ENCODE results near the gene MTHFD1L.

The MTHFD1L gene

GRCh38 chr6:151069641-151070040, 204.1 kb downstream of the MTHFD1L start:
- TF ChIP-seq CTCF (IDR thresholded peaks at IDR 0.05; ENCODE audit: poor library complexity, severe bottlenecking): no peak
- H3K27me3 ChIP-seq (ENCODE audit: insufficient read depth, poor library complexity, severe bottlenecking): no peaks in the 10 kb centered on the region
- H3K36me3 ChIP-seq (ENCODE audit: low read depth): peaks cover 11% of the 10 kb centered on the region; the same call in 1 of the 2 replicates
- ATAC-seq (ENCODE audit: low read depth) (no peak), DNase-seq (ENCODE audit: low spot score) (no peak)
- H3K4me3 ChIP-seq (ENCODE audit: severe bottlenecking): no peak overlapping the region
- H3K27ac ChIP-seq (ENCODE audit: poor library complexity, severe bottlenecking): peak overlapping the region; percentile 94
- peaks cover 2% of the 10 kb centered on the region for H3K9me3 ChIP-seq (ENCODE audit: severe bottlenecking)
- H3K4me1 ChIP-seq (ENCODE audit: insufficient read depth, poor library complexity, severe bottlenecking): peaks cover 23% of the 10 kb centered on the region

GRCh38 chr6:151070631-151071051, 205.1 kb downstream of the MTHFD1L start:
- ATAC-seq (ENCODE audit: low read depth): no peak
- peaks cover 28% of the 10 kb centered on the region for H3K4me1 ChIP-seq (ENCODE audit: insufficient read depth, poor library complexity, severe bottlenecking)
- H3K27ac ChIP-seq (ENCODE audit: poor library complexity, severe bottlenecking): no peak overlapping the region
- DNase-seq (ENCODE audit: low spot score): no peak
- peaks cover 17% of the 10 kb centered on the region; the same call in 1 of the 2 replicates for H3K36me3 ChIP-seq (ENCODE audit: low read depth)
- H3K4me3 ChIP-seq (ENCODE audit: severe bottlenecking): no peak overlapping the region
- no peak for TF ChIP-seq CTCF (IDR thresholded peaks at IDR 0.05; ENCODE audit: poor library complexity, severe bottlenecking)
- H3K27me3 ChIP-seq (ENCODE audit: insufficient read depth, poor library complexity, severe bottlenecking): peaks cover 3% of the 10 kb centered on the region
- peaks cover 8% of the 10 kb centered on the region for H3K9me3 ChIP-seq (ENCODE audit: severe bottlenecking)

- TF ChIP-seq CTCF (IDR thresholded peaks at IDR 0.05; ENCODE audit: poor library complexity, severe bottlenecking): no peak
- Histone ChIP-seq H3K36me3 (ENCODE audit: low read depth) (peaks cover 17% of the 10 kb centered on the region; the same call in 1 of the 2 replicates), H3K4me1 (ENCODE audit: insufficient read depth, poor library complexity, severe bottlenecking) (peaks cover 31% of the 10 kb centered on the region), H3K27me3 (ENCODE audit: insufficient read depth, poor library complexity, severe bottlenecking) (peaks cover 3% of the 10 kb centered on the region), H3K27ac (ENCODE audit: poor library complexity, severe bottlenecking) (no peak overlapping the region), H3K9me3 (ENCODE audit: severe bottlenecking) (peaks cover 8% of the 10 kb centered on the region), H3K4me3 (ENCODE audit: severe bottlenecking) (no peak overlapping the region)
- DNase-seq (ENCODE audit: low spot score): no peak
- ATAC-seq (ENCODE audit: low read depth): no peak
Observed at GRCh38 chr6:151071295-151071694, 205.8 kb downstream of the MTHFD1L start.

- H3K4me1 ChIP-seq (ENCODE audit: insufficient read depth, poor library complexity, severe bottlenecking): peaks cover 20% of the 10 kb centered on the region
- H3K36me3 ChIP-seq (ENCODE audit: low read depth): peaks cover 17% of the 10 kb centered on the region; the same call in 1 of the 2 replicates
- no peak for DNase-seq (ENCODE audit: low spot score)
- H3K27ac ChIP-seq (ENCODE audit: poor library complexity, severe bottlenecking): no peak overlapping the region
- no peak overlapping the region for H3K4me3 ChIP-seq (ENCODE audit: severe bottlenecking)
- no peak for TF ChIP-seq CTCF (IDR thresholded peaks at IDR 0.05; ENCODE audit: poor library complexity, severe bottlenecking)
- peaks cover 3% of the 10 kb centered on the region for H3K27me3 ChIP-seq (ENCODE audit: insufficient read depth, poor library complexity, severe bottlenecking)
- peaks cover 10% of the 10 kb centered on the region for H3K9me3 ChIP-seq (ENCODE audit: severe bottlenecking)
- ATAC-seq (ENCODE audit: low read depth): no peak
Observed at GRCh38 chr6:151073146-151073545, 207.6 kb downstream of the MTHFD1L start.

- H3K4me3 ChIP-seq (ENCODE audit: severe bottlenecking): no peak overlapping the region
- ATAC-seq (ENCODE audit: low read depth) (no peak), DNase-seq (ENCODE audit: low spot score) (no peak)
- H3K36me3 ChIP-seq (ENCODE audit: low read depth): peaks cover 17% of the 10 kb centered on the region; the same call in 1 of the 2 replicates
- peaks cover 14% of the 10 kb centered on the region for H3K4me1 ChIP-seq (ENCODE audit: insufficient read depth, poor library complexity, severe bottlenecking)
- no peak overlapping the region for H3K27ac ChIP-seq (ENCODE audit: poor library complexity, severe bottlenecking)
- TF ChIP-seq CTCF (IDR thresholded peaks at IDR 0.05; ENCODE audit: poor library complexity, severe bottlenecking): no peak
- H3K9me3 ChIP-seq (ENCODE audit: severe bottlenecking): peaks cover 10% of the 10 kb centered on the region
- peaks cover 3% of the 10 kb centered on the region for H3K27me3 ChIP-seq (ENCODE audit: insufficient read depth, poor library complexity, severe bottlenecking)
Observed at GRCh38 chr6:151073701-151074100, 208.2 kb downstream of the MTHFD1L start.
